ENCODE measurements around the gene EBF3.

EBF3 gene

DNA sequence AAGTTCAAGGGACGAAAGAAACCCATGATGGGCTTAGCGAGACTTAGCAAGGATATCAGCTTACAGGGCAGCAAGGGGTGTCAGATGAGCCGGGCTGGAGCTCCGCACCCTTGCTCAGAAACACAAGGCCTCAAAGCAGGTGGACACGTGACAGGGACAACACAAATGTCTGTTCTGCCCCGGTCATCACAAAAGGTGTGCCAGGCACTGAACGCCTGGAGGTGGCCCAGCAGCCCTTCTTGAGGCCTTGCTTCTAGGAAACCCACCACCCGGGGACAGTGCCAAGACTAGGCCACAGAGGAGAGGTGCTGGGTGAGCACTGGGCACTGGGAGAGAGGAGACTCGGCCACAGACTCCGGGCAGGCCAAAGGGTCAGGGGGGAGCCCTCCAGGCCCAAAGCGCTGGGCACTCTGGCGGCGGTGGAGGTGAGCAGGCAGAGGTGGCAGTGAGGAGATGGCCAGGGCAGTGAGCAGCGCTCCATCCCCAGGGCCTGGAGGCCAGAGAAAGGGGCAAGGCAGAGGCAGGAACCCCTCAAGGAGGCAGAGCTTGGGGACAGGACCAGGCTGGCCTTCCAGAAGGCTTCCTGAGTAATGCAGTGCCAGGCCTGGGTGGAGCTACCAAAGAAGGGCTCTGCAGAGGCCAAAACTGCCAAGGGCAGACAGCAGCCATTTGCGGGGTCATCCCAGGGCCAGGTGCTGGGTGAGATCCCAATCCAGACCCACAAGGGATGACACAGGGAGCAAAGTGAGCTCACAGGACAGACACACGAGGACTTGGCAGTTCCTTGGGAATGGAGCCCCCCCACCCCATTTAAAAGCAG, 22.7 kb downstream of the EBF3 start:
- H2AFZ ChIP-seq (ENCODE audit: low read depth, low read length), result no peak overlapping the region
- H3K27me3 ChIP-seq (ENCODE audit: insufficient read depth, low read length), result no peaks in the 10 kb centered on the region
- peaks cover 3% of the 10 kb centered on the region for H3K4me1 ChIP-seq (ENCODE audit: insufficient read depth, low read length)
- no peaks in the 10 kb centered on the region for H3K9me3 ChIP-seq (ENCODE audit: low read length)
- H3K4me3 ChIP-seq (ENCODE audit: low read length), result no peak overlapping the region
- no peaks in the 10 kb centered on the region for H3K36me3 ChIP-seq (ENCODE audit: insufficient read depth, low read length)

DNA sequence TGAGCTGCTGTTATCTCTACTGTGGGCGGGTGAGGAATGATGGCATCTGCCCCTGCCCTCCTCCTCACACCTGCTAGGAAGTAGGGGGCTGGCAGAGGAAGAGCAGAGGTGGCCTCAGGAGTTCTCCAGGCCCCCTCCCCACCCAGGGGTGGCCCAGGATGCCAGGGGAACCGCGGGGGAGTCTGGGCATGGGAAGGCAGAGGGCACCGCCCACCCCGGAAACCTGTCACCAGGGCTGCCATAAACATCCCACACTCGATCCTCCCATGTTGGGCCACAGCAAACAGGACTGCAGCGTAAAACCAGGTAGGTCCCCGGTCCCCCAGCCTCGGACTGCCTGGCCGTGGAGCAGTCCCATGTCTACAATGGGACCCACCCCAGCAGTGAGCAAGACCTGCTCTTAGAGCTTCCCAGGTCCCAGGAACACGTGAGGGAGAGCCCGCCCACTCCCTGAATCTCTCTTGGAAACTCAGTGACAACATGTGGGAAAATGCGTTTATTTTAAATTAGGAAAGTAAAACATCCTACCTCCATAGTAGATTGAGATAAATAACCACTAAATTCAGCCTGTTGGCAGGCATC, 23.4 kb downstream of the EBF3 start:
- Histone ChIP-seq H3K36me3 (ENCODE audit: insufficient read depth, low read length) (no peaks in the 10 kb centered on the region), H3K27me3 (ENCODE audit: insufficient read depth, low read length) (no peaks in the 10 kb centered on the region), H2AFZ (ENCODE audit: low read depth, low read length) (no peak overlapping the region), H3K9me3 (ENCODE audit: low read length) (no peaks in the 10 kb centered on the region), H3K4me3 (ENCODE audit: low read length) (no peak overlapping the region), H3K4me1 (ENCODE audit: insufficient read depth, low read length) (peaks cover 3% of the 10 kb centered on the region)

DNA sequence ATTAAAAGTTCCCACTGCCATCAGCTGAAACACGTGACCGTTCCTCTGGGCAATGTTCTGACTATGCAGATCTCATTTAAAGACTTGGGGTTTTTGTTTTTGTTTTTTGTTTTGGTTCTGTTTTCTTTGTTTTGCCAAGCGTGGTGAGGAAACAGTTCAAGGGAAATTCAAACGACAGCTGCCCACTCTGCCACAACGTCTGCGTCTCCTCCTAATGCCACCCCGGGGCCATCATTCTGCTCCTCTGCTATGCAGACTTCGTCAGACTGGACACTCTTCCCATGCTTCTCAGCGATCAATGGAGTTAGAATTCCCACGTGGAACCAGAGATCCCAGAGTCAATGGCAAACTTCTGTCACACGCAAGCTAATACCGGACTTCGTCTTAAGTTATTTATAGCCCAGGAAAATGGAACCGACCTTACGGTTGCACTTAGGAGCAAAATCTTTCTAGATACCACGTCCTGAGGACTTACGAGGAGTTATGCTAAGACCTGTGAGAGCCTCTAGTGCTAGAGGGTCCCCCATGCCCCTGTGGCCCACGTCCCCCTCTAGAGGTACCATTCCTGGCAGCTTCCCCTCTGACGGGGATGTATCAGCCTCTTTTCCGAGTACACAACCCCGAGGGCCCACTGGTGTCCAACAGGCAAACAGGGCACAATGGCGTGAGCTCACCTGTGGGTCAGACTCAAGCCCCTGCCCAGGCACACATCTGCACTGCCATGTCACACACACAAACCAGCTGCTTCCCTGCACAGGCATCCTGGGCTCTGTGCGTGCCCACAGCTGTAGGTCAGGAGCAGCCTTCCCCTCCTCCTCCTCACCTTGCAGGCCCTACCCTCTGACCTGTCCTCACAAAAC, 24.4 kb downstream of the EBF3 start:
- no peak overlapping the region for H2AFZ ChIP-seq (ENCODE audit: low read depth, low read length)
- H3K27me3 ChIP-seq (ENCODE audit: insufficient read depth, low read length), result no peaks in the 10 kb centered on the region
- H3K4me1 ChIP-seq (ENCODE audit: insufficient read depth, low read length), result peaks cover 3% of the 10 kb centered on the region

DNA sequence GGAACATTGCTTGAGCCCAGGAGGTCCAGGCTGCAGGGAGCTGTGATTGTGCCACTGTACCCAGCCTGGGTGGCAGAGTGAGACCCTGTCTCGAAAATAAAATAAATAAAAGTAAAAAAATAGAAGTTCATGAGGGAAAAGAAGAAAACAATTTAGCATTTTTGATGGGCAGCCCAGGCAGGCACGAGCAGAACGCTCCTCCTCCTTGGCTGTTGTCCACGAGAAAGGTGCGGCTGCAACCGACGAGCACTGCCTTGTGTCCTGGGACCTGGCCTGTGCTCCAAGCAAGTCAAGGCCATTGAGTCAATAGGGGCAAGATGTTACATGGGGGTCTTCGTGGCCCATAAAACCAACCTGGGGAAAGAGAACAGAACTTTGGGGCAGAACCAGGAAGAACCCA, 25.6 kb downstream of the EBF3 start:
- no peaks in the 10 kb centered on the region for H3K36me3 ChIP-seq (ENCODE audit: insufficient read depth, low read length)
- no peak overlapping the region for H2AFZ ChIP-seq (ENCODE audit: low read depth, low read length)
- H3K27me3 ChIP-seq (ENCODE audit: insufficient read depth, low read length), result no peaks in the 10 kb centered on the region
- H3K4me1 ChIP-seq (ENCODE audit: insufficient read depth, low read length), result no peaks in the 10 kb centered on the region
- H3K9me3 ChIP-seq (ENCODE audit: low read length), result no peaks in the 10 kb centered on the region
- no peak overlapping the region for H3K4me3 ChIP-seq (ENCODE audit: low read length)

More for the DNA sequence above, 24.4 kb downstream of the EBF3 start:
- Histone ChIP-seq H3K36me3 (ENCODE audit: insufficient read depth, low read length) (no peaks in the 10 kb centered on the region), H3K4me3 (ENCODE audit: low read length) (no peak overlapping the region), H3K9me3 (ENCODE audit: low read length) (no peaks in the 10 kb centered on the region)

DNA sequence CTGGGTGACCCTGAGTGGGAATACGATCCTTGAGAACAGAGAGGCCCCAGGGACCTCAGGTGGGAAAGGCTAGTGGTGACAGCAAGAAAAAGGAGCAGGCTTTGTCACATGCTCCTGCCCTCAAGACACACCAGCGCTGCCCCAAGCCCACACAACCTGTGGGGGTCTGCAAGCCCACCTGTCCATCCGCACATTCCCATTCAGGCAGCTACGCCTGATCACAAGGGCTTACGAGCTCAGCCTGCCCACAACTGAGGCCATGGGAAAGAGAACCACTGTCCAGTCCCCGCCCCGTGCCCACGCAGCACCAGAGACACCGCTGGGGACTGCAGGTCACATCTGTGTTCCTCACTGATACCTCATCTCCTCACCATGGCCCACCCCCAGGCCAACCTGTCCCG, 26.7 kb downstream of the EBF3 start:
- H3K9me3 ChIP-seq (ENCODE audit: low read length), result no peaks in the 10 kb centered on the region
- H3K36me3 ChIP-seq (ENCODE audit: insufficient read depth, low read length), result no peaks in the 10 kb centered on the region
- no peaks in the 10 kb centered on the region for H3K4me1 ChIP-seq (ENCODE audit: insufficient read depth, low read length)
- H3K4me3 ChIP-seq (ENCODE audit: low read length), result no peak overlapping the region
- H2AFZ ChIP-seq (ENCODE audit: low read depth, low read length), result no peak overlapping the region
- H3K27me3 ChIP-seq (ENCODE audit: insufficient read depth, low read length), result no peaks in the 10 kb centered on the region

DNA sequence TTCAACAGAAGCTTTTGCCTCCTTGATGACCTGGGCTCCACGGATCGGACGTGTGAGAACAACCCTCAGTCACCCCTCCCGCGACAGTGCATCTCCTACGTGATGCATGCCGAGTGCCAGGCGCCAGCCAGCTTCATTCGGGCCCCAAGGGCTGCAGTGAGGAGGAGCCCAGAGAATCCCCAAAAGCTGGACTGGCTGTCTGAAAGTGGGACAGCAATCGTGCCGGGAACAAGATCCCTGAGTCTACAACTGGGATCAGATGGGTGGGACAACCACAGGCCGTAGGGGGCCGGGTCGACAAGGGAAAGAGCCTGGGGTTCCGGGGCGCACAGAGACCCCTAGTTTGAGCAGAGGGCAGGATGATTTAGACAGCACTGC, 27.2 kb downstream of the EBF3 start:
- H3K27me3 ChIP-seq (ENCODE audit: insufficient read depth, low read length), result no peaks in the 10 kb centered on the region
- no peaks in the 10 kb centered on the region for H3K4me1 ChIP-seq (ENCODE audit: insufficient read depth, low read length)
- H2AFZ ChIP-seq (ENCODE audit: low read depth, low read length), result no peak overlapping the region
- H3K4me3 ChIP-seq (ENCODE audit: low read length), result no peak overlapping the region
- no peaks in the 10 kb centered on the region for H3K36me3 ChIP-seq (ENCODE audit: insufficient read depth, low read length)
- H3K9me3 ChIP-seq (ENCODE audit: low read length), result no peaks in the 10 kb centered on the region

DNA sequence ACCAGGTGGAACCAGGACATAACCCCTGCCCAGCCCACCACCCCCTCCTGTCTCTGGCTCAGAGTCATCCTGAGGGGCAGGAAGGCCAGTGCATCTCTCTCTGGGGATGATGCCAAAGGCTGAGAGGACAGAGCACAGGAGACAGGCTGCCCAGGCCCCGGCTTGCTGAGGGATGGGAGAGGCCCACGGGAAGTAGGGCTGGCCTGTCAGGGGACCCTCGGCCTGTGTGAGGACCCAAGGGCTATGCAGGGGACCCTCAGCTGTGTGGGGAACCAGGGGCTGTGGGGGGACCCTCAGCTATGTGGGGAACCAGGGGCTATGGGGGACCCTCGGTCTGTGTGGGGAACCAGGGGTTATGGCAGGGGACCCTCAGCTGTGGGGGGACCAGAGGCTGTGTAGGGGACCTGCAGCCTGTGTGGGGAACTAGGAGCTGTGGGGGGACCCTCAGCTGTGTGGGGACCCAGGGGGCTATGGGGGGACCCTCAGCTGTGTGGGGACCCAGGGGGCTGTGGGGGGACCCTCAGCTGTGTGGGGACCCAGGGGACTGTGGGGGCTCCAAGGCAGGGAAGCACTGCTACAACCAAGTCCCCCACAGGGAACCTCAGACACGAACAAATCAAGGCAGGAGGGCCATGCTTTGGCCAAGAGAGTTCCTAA, 27.7 kb downstream of the EBF3 start:
- Histone ChIP-seq H3K4me3 (ENCODE audit: low read length) (no peak overlapping the region), H3K9me3 (ENCODE audit: low read length) (no peaks in the 10 kb centered on the region), H3K27me3 (ENCODE audit: insufficient read depth, low read length) (no peaks in the 10 kb centered on the region), H3K36me3 (ENCODE audit: insufficient read depth, low read length) (no peaks in the 10 kb centered on the region), H3K4me1 (ENCODE audit: insufficient read depth, low read length) (no peaks in the 10 kb centered on the region), H2AFZ (ENCODE audit: low read depth, low read length) (no peak overlapping the region)

DNA sequence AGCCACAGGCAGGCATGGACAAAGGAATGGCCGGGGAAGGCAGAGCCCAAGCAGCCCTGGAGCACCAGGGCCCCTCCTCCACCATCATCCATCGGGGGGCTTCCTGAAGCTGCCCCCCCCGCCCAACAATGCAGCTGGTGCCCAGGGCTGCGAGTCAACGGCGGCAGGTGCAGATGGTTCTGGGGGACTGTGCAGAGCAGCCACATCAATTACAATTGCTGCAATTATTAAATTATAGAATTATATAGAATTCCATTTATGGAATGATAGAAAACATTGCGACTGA, 28.3 kb downstream of the EBF3 start:
- Histone ChIP-seq H3K36me3 (ENCODE audit: insufficient read depth, low read length) (no peaks in the 10 kb centered on the region), H3K4me1 (ENCODE audit: insufficient read depth, low read length) (no peaks in the 10 kb centered on the region), H3K4me3 (ENCODE audit: low read length) (no peak overlapping the region), H3K27me3 (ENCODE audit: insufficient read depth, low read length) (no peaks in the 10 kb centered on the region), H2AFZ (ENCODE audit: low read depth, low read length) (no peak overlapping the region), H3K9me3 (ENCODE audit: low read length) (no peaks in the 10 kb centered on the region)

DNA sequence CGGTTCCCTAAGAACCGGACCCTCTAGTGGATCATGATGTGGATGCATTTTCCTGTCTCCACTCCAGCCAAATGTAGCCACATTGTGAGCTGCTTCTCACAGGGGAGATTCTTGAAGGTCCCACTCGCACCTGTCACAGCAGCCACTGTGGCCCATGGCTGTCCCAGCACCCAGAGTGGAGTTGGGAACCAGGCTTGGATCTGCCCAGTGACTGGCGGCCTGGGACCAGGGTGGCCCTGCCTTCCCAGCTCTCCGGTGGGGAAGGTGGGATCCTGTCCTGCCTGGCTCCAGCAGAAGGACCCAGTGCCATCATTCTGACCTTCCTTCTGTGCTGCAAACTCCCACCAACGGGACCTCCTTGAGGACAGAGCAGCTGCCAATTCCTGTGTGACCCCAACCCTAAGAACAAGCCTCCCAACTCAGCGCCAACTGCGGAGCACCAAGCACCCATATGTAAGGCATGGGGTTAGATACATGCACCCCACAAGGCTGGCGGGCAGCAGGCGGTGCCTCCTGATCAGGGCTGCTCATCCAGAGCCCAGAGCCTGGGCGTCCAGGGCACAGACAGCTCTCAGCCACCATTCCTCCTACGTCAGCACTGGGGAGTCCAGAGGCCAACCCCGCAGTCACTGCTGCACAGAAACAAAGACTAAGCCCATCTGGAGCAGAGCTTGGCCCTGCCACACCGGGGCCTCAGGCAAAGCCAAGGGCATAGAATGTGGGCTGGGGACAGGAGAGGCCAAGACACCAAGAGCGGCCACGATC, 28.8 kb downstream of the EBF3 start:
- no peak overlapping the region for H2AFZ ChIP-seq (ENCODE audit: low read depth, low read length)
- no peaks in the 10 kb centered on the region for H3K27me3 ChIP-seq (ENCODE audit: insufficient read depth, low read length)
- H3K36me3 ChIP-seq (ENCODE audit: insufficient read depth, low read length), result no peaks in the 10 kb centered on the region
- no peak overlapping the region for H3K4me3 ChIP-seq (ENCODE audit: low read length)
- no peaks in the 10 kb centered on the region for H3K9me3 ChIP-seq (ENCODE audit: low read length)
- no peaks in the 10 kb centered on the region for H3K4me1 ChIP-seq (ENCODE audit: insufficient read depth, low read length)

DNA sequence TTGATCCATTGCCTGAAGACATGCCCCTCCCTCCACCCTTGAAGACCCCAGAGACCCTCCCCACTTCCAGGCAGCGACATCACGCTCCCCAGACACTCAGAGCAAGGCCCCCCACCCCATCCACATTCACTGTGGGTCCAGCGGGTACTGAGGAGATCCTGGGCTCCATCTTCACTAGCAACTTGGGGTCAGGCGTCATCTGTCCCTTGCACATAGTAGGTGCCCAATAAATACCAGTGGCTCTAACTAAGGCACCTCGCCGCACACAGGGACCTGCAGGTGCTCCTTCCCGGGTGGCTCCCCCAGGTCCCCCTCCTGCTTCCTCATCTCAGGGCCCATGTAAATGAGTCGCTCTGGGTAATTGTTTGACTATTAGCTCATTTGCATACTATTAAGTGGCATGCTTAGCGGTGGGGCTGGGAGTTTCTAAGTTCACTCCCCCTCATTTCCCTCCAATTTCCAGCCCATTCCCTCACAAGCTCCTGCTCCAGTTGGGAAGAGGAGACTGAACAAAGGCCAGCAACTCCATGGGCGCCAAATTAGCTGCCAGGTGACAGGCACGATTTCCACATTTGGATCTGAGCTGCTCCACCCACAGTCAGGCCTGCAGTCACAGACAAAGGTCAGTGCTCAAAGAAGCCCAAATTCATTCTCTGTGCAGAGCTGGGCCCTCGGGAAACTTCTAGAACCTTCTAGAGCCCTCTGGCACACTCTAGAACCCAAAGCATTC, 29.7 kb downstream of the EBF3 start:
- Histone ChIP-seq H3K4me3 (ENCODE audit: low read length) (no peak overlapping the region), H3K36me3 (ENCODE audit: insufficient read depth, low read length) (no peaks in the 10 kb centered on the region), H2AFZ (ENCODE audit: low read depth, low read length) (no peak overlapping the region), H3K27me3 (ENCODE audit: insufficient read depth, low read length) (no peaks in the 10 kb centered on the region), H3K4me1 (ENCODE audit: insufficient read depth, low read length) (no peaks in the 10 kb centered on the region), H3K9me3 (ENCODE audit: low read length) (no peaks in the 10 kb centered on the region)

DNA sequence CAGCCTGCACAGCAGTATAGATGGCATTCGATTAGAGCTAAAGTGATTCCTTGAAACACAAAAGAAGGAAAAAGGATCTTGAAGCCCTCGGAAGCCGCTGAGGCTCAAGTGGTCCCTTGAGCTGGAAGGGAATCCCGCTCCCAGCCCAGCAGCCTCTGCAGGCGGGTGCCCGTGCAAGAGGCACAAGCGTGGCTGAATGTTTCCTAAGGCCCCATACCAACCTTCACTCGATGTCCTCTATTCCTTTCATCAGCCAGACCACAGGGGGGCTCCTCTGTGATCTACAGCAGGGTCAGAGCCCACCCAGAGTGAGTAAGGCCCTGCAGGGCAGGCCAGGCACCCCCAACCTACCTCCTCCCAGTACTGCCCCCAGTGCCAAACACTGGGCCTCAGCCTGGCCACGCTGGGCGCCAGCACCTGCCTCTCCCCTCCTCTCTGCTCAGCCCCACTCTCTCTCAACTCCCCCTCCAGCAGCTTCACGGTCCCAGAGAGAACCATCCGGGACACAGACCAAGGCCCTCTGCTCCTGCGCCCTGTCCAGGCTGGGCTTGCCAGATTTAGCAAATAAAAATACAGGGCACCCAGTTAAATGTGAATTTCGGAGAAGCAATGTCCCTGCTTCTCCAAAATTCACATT, 30.5 kb downstream of the EBF3 start:
- no peak overlapping the region for H2AFZ ChIP-seq (ENCODE audit: low read depth, low read length)
- H3K27me3 ChIP-seq (ENCODE audit: insufficient read depth, low read length), result no peaks in the 10 kb centered on the region
- H3K4me3 ChIP-seq (ENCODE audit: low read length), result no peak overlapping the region
- H3K9me3 ChIP-seq (ENCODE audit: low read length), result no peaks in the 10 kb centered on the region
- no peaks in the 10 kb centered on the region for H3K36me3 ChIP-seq (ENCODE audit: insufficient read depth, low read length)
- H3K4me1 ChIP-seq (ENCODE audit: insufficient read depth, low read length), result no peaks in the 10 kb centered on the region
